Lower leg skin (tissue), 3 donors: Measurements from ENCODE around the gene KAZN.

ENCODE experiments used
- POLR2A ChIP-seq, 2 donors: fragments of 450-650 bp; IDR thresholded peaks; one replicate each; pipeline ENCODE4 v1.6.1; 2016 to 2017; ENCODE audit warnings: antibody characterized with exemption in 2 of 2, mild to moderate bottlenecking in 1 of 2, moderate library complexity in 1 of 2
- TF ChIP-seq, protein P1 (sequence below), 3 donors: fragments of 450-650 bp; IDR thresholded peaks; one replicate each; pipeline ENCODE4 v1.5.1; 2016; ENCODE audit warnings: antibody characterized with exemption in 3 of 3, mild to moderate bottlenecking in 3 of 3, moderate library complexity in 2 of 3

- TF ChIP-seq POLR2A (IDR thresholded peaks at IDR 0.05) = no peak
- TF ChIP-seq, protein P1, sequence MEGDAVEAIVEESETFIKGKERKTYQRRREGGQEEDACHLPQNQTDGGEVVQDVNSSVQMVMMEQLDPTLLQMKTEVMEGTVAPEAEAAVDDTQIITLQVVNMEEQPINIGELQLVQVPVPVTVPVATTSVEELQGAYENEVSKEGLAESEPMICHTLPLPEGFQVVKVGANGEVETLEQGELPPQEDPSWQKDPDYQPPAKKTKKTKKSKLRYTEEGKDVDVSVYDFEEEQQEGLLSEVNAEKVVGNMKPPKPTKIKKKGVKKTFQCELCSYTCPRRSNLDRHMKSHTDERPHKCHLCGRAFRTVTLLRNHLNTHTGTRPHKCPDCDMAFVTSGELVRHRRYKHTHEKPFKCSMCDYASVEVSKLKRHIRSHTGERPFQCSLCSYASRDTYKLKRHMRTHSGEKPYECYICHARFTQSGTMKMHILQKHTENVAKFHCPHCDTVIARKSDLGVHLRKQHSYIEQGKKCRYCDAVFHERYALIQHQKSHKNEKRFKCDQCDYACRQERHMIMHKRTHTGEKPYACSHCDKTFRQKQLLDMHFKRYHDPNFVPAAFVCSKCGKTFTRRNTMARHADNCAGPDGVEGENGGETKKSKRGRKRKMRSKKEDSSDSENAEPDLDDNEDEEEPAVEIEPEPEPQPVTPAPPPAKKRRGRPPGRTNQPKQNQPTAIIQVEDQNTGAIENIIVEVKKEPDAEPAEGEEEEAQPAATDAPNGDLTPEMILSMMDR (IDR thresholded peaks at IDR 0.05) = no peak
Measured at GRCh38 chr1:14646973-14647372, 48.5 kb downstream of the KAZN start.
